HEK293 (cell line): ENCODE measurements around the gene ZCWPW1.

Experiments used
- CTCF ChIP-seq: fragments of 450-650 bp; formaldehyde crosslinking; IDR thresholded peaks from 2 replicates; pipeline ENCODE4 v1.5.1; 2016; ENCODE audit warnings: missing biosample characterization, missing genetic modification characterization
- MYNN ChIP-seq: fragments of 450-650 bp; formaldehyde crosslinking; IDR thresholded peaks from 2 replicates; pipeline ENCODE4 v1.5.1; 2016; ENCODE audit warnings: missing biosample characterization, missing genetic modification characterization, borderline replicate concordance
- ZBTB48 ChIP-seq: fragments of 450-650 bp; formaldehyde crosslinking; IDR thresholded peaks from 2 replicates; pipeline ENCODE4 v1.5.1; 2016; ENCODE audit warnings: missing biosample characterization, missing genetic modification characterization
- ZFP41 ChIP-seq: fragments of 450-650 bp; formaldehyde crosslinking; IDR thresholded peaks from 2 replicates; pipeline ENCODE4 v1.5.1; 2016; ENCODE audit warnings: missing biosample characterization, missing genetic modification characterization, borderline replicate concordance
- ZNF16 ChIP-seq: fragments of 450-650 bp; formaldehyde crosslinking; IDR thresholded peaks from 2 replicates; pipeline ENCODE4 v1.5.1; 2016; ENCODE audit warnings: low read depth, missing biosample characterization, missing genetic modification characterization

GRCh38 chr7:100449190-100449795, 20.8 kb upstream of the ZCWPW1 start:
- TF ChIP-seq ZFP41 (tag by site-specific recombination) (no peak), ZBTB48 (tag by site-specific recombination) (no peak), ZNF16 (tag by site-specific recombination) (no peak), MYNN (no peak), CTCF (tag by site-specific recombination) (no peak)
